HG03575 (cell line): ENCODE data around the gene SPATA13.
"Not testable (repeated sequence)": the region's sequence is repeated elsewhere in the genome, so short reads cannot be mapped to it uniquely, and the experiment has no call there.

Experiments used
- ATAC-seq: cut with Tn5 transposase; IDR thresholded peaks from one replicate; pipeline ENCODE4 v1.9.1; 2021; ENCODE audit not compliant: unreplicated experiment, insufficient number of reproducible peaks, low FRiP score; ENCODE audit errors: extremely low read depth

SPATA13 gene

GRCh38 chr13:24184265-24184841 lies 23.8 kb downstream of the SPATA13 start:
- ATAC-seq: no peak

DNA sequence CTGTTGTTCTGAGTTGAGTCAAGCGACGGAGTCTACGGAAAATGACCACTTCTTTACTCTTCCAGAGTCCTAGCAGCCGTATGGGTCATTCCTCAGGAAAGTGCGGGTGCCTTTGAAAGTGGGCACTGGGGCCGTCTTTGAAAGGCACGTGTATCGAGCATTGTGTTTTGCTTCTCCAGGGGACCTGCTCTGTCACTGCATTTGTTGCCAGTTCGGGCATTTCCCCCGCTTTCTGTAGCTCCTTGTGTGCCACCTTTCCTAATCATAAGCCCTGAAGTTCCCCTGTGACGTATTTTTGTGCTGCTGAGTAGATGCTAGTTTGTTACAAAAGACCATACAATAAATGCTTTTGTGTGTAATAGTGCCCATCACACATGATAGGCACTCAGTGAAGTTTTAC lies 24.4 kb downstream of the SPATA13 start:
- ATAC-seq: no peak

GRCh38 chr13:24185591-24186232 lies 25.2 kb downstream of the SPATA13 start:
- ATAC-seq: no peak

GRCh38 chr13:24187185-24187584 lies 26.7 kb downstream of the SPATA13 start:
- ATAC-seq: no peak

GRCh38 chr13:24192057-24192810 lies 31.7 kb downstream of the SPATA13 start:
- no peak for ATAC-seq

DNA sequence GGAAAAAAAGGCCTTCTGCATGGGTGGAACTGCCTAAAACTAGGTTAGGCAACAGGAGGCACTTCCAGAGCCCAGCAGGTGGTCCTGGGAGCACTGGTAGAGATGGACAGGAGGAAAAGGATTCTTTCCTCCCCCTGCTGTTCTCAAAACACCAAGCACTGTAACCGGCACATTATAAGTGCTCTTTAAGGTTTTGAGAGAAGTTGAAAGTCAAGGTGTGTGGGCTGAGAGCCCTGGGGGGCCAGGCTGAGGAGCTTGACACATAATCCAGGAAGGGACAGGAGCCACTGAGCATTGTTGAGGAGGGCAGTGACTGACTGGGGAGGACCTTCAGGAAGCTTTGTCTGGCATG lies 32.3 kb downstream of the SPATA13 start:
- ATAC-seq: no peak

DNA sequence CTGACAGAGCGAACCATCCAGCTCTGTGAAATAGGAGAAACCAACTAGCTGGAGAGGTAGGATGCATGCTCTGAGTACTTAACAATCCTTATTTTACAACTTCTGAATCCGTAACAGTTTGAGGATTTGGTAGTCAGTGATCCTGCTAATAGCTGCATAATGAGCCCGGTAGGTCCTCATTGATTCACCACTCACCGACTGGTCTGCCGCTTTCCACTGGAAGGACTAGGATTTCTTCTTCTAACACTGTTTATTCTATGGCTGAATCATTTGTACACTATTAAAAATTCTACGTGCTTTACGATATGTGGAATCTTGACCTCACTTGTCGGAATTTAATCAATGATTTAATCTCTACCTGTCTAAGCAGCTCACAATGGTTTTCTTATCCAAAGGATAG lies 33.9 kb downstream of the SPATA13 start:
- ATAC-seq: no peak

- no peak for ATAC-seq
Observed at GRCh38 chr13:24195626-24196025, 35.1 kb downstream of the SPATA13 start.

- ATAC-seq: no peak
Observed at GRCh38 chr13:24196593-24197197, 36.2 kb downstream of the SPATA13 start.

GRCh38 chr13:24199016-24199415 lies 38.5 kb downstream of the SPATA13 start:
- ATAC-seq: no peak

DNA sequence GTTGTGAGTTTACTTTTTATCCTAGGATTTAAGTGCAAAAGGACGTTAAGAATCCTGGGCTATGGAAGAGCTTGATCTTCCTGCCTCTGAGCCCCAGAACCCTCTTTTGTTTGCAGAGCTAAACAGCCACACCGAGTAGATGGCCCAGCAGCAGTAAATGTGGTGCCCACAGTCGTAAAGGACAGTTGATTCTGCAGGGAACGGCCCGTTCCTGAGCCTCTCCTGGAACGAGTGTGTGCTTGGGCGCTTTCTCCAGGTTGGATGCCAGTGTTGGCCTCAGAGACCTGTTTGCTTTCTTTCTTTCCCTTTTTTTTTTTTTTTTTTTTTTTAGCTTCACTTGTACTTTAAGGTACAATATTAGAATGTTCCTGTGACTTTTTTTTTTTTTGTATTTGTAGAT lies 41.7 kb downstream of the SPATA13 start:
- no peak for ATAC-seq

DNA sequence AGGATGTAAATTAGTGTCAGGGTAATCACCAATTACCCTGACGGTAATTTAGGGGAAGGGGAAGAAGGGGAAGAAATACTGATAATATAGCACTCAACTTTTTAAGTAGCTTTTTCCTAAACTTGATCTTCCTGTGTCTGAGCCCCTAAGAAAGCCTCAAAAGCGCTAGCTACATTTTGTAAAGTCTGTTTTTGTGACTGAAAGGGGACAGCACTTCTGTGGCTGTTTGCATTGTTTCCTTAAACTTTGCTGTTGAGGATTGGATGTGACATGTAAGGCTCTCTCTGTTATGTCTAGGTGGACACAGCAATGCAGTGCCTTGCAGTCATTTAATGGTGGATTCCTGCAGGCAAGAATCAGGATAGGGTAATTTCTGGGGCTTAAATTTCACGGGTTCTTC lies 42.8 kb downstream of the SPATA13 start:
- ATAC-seq: no peak

GRCh38 chr13:24203811-24204210 lies 43.3 kb downstream of the SPATA13 start:
- ATAC-seq: no peak

DNA sequence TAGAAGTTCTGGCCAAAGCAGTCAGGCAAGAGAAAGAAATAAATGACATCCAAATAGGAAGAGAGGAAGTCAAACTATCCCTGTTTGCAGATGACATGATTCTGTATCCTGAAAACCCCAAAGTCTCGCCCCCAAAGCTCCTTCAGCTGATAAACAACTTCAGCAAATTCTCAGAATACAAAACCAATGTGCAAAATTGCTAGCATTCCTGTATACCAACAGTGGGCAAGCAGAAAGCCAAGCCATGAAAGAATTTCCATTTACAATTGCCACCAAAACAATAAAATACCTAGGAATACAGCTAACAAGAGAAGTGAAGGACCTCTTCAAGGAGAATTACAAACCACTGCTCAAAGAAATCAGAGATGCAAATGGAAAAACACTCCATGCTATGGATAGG lies 44.6 kb downstream of the SPATA13 start:
- not testable (repeated sequence) for ATAC-seq

DNA sequence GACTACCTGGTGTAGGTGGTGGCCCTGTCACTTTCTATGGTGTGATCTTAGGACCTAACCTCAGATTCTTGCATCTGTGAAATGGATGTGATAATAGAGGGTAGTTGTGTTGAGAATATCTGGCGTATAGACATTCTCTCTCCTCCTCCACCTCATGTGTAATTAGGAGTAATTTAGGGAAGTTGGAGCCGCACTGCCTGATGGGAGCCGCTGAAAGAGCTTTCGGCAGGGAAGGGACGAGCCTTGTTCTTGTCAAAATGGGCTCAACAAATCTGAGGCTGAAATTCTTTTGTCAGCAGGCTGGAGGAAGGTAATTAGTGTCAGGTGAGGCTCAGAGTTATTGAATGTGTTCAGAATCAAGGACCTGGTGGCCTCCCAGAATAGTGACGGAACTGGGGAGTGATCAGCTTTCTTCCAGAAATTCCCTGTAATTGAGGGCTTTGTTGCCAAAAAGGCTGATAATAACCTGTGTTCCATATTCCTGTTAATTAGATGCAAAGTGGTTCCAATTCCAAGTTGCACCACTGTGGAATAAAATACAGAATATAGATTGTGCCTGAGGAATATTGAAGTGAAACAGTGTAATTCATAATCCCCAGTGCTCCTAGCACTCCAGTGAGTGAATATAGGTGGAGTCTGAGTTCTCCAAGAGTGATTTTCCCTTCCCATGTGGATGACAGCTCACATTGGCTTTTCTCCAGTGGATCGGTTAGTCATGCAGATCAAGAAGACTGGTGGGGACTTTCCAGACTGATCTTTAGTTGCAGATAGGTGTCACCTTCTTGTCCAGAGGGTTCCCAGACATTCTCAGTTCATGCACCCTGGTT lies 47.5 kb downstream of the SPATA13 start:
- ATAC-seq: no peak

DNA sequence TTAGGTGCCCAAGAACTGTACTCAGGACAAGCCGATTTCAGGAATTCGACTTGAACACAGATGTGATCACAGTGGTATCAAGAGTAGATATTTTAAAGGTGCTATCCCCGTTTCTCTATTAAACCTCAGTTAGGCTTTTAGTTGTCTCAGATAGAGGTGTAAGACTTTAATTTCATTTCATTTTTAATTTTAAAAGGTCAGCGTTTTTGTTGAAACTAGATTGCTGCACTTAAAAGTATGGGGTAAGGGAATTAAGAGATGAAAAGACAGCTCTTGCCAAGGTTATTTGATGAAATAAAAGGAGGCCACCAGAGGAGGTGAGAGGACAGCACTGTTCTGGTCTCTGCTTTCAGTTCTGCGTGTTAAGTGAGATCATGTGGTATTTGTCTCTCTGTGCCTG lies 48.6 kb downstream of the SPATA13 start:
- ATAC-seq: no peak

GRCh38 chr13:24212254-24212653 lies 51.7 kb downstream of the SPATA13 start:
- no peak for ATAC-seq

DNA sequence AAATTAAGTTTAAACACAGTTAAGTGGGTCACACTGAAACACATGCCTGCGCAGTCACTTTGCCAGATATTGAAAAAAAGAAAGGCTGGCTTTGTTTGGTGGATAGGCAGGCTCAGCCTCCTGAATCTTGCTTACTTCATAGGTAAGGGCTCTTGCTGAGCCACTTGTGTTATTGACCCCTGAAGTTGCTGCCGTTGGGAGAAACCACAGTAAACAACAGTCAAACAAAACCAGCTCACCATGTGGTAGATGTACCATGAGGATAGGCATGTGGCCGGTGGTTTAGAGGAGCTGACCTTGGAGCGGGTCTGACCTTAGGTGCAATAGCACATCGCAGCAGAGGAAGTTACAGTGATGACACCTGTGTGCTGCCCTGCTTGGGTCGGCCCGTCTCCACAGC lies 52.2 kb downstream of the SPATA13 start:
- no peak for ATAC-seq

DNA sequence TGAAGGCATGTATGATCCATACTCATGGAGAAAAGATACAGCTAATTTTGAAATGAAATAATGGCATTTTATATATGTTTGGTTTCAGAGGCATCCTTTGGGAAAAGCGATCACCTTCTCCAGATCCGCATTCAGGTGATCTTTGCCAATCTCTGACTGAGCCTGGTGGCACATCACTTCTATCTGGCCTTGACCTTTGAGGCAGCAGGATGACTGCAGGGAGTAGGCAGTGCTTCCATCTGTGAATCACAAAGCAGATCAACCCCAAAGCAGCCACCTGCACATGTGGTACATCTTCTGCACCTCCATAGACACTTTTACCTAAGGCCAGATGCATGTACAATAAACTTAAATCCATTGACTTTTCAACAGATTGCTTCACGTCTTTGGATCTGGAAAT lies 53.4 kb downstream of the SPATA13 start:
- ATAC-seq: no peak
